ENCODE measurements around the gene PTPRK. TPM values are rescaled to one million over a fixed set of nuclear protein-coding genes. Genes with fewer than 3 reads are reported as not detected.
A peak's percentile ranks its signal among the peaks of the same experiment; 100 is the strongest.

PTPRK gene
- total and polyA plus RNA-seq, 12 donors, result 7.5 to 47.7 (median 35.7) TPM

DNA sequence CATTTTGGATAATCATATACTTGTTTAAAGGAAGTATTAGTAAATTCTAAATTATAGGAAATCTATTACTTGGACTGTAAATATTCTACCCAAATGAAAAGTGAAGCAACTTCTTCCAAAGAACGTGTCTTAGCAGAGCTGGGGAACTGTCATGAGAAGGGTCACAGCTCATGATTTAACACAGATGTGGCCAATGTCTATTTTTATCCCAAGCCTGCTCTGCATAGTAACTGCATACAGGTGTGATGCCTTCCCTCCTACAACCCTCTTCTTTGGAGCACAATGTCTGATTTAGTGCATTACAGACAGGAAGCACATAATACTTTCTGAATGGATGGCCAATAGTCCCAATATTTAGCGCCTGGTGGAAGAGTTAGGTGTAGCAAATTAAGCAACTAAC, 480.9 kb downstream of the PTPRK start:
- 55 to 68% methylated on average over 2 of the region's 2 CpGs for WGBS, 2 donors
- no peak overlapping the region for H3K4me3 ChIP-seq
- ATAC-seq (peak in 7 of 8 donors; percentile 67 to 91 (median 85)), DNase-seq (no peak)
- no peaks in the 10 kb centered on the region for H3K36me3 ChIP-seq
- no peak overlapping the region for H3K27ac ChIP-seq
- intact Hi-C loops (cut with DNase I), result no loop called here
- peaks cover 0 to 15% (median 7%) of the 10 kb centered on the region in 9 donors for H3K4me1 ChIP-seq
- peaks cover 0 to 9% (median 0%) of the 10 kb centered on the region in 11 donors for H3K9me3 ChIP-seq
- TF ChIP-seq, protein P1, sequence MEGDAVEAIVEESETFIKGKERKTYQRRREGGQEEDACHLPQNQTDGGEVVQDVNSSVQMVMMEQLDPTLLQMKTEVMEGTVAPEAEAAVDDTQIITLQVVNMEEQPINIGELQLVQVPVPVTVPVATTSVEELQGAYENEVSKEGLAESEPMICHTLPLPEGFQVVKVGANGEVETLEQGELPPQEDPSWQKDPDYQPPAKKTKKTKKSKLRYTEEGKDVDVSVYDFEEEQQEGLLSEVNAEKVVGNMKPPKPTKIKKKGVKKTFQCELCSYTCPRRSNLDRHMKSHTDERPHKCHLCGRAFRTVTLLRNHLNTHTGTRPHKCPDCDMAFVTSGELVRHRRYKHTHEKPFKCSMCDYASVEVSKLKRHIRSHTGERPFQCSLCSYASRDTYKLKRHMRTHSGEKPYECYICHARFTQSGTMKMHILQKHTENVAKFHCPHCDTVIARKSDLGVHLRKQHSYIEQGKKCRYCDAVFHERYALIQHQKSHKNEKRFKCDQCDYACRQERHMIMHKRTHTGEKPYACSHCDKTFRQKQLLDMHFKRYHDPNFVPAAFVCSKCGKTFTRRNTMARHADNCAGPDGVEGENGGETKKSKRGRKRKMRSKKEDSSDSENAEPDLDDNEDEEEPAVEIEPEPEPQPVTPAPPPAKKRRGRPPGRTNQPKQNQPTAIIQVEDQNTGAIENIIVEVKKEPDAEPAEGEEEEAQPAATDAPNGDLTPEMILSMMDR (IDR thresholded peaks at IDR 0.05), result no peak
- no peaks in the 10 kb centered on the region for H3K27me3 ChIP-seq

DNA sequence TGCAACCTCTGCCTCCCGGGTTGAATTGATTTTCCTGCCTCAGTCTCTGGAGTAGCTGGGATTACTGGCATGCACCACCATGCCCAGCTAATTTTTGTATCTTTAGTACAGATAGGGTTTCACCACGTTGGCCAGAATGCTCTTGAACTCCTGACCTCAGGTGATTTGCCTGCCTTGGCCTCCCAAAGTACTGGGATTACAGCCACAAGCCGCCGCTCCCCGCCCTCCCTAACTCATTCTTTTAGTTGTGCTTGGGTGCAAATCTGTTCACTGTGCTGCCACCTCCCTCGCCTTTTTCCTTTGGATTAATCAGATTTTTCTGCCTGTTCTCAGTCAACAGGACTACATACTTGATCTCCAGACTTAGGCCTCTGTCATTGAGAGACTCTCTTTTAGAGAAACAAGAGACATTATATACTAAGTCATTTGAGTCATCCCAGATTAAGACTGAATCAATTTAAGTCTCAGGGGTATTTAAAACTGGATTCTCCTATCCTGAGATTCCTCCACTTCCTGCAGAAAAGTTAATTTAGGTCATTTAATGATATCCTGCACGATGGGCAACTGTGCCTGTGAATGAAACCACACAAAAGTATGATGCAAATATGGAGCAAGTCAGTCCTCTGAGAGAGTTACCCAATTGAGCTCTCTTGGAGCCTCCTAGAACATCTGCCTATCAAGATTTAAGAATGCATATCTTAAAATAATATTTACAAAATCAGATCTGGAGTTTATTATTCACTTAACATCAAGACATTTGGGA, 483.4 kb downstream of the PTPRK start:
- H3K4me1 ChIP-seq, result peaks cover 0 to 15% (median 7%) of the 10 kb centered on the region in 9 donors
- intact Hi-C loops (cut with DNase I), result no loop called here
- no peak for DNase-seq
- H3K4me3 ChIP-seq, result no peak overlapping the region
- WGBS, 2 donors, result 82 to 86% methylated on average over 7 of the region's 7 CpGs
- peaks cover 0 to 4% (median 0%) of the 10 kb centered on the region in 9 donors for H3K36me3 ChIP-seq
- no peak for ATAC-seq
- H3K27ac ChIP-seq, result no peak overlapping the region
- H3K9me3 ChIP-seq, result peaks cover 0 to under 1% (median 0%) of the 10 kb centered on the region in 11 donors
- TF ChIP-seq, protein P1 (IDR thresholded peaks at IDR 0.05), result no peak
- no peaks in the 10 kb centered on the region for H3K27me3 ChIP-seq

DNA sequence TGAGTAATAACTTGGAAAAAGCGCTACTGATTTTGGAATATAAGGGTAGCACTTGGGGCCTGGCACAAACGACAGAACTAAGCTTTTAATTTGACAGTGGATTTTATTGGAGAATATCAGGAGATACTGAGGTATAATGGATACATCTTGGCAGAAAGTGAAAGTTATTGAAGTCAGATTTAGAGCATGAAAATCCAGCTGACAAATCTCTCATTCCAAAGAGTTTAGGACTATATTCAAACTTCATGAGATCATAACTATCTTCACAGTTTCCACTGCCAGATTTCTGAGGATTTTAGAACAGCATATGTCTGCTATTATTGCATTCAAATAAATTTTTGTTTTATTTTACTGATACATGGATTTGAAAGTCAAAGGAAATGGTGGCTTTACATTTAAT, 487.2 kb downstream of the PTPRK start:
- H3K4me3 ChIP-seq, result no peak overlapping the region
- H3K9me3 ChIP-seq, result no peaks in the 10 kb centered on the region
- H3K27me3 ChIP-seq, result no peaks in the 10 kb centered on the region
- intact Hi-C loops (cut with DNase I), result no loop called here
- DNase-seq (no peak), ATAC-seq (no peak)
- TF ChIP-seq, protein P1 (IDR thresholded peaks at IDR 0.05), result no peak
- H3K4me1 ChIP-seq, result peaks cover 0 to 7% (median 0%) of the 10 kb centered on the region in 9 donors
- 81 to 85% methylated on average over 2 of the region's 2 CpGs for WGBS, 2 donors
- peaks cover 0 to 6% (median 0%) of the 10 kb centered on the region in 9 donors for H3K36me3 ChIP-seq
- H3K27ac ChIP-seq, result no peak overlapping the region

DNA sequence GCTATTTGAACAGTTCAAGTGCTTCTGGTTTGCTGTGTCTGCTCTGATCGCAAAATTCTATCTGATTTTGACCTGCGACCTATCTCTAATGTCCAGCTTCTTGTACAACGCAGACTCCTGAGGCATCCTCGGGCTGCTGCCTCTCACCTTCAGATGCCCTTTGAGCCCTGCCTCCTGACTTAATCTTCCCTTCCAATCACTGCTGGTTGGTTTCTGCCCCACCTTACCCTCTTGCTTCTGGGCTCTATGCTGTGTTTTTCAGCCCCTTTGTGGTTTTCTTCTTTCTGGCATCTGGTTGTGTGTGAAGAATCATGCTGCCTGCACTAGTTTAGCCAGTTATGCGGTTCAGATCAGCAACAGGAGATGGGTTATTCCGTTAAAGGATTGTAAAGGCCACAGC, 488.4 kb downstream of the PTPRK start:
- Histone ChIP-seq H3K36me3 (peaks cover 0 to 6% (median 0%) of the 10 kb centered on the region in 9 donors), H3K9me3 (no peaks in the 10 kb centered on the region), H3K4me1 (peaks cover 0 to 7% (median 0%) of the 10 kb centered on the region in 9 donors), H3K27ac (no peak overlapping the region), H3K27me3 (no peaks in the 10 kb centered on the region), H3K4me3 (no peak overlapping the region)
- TF ChIP-seq, protein P1 (IDR thresholded peaks at IDR 0.05), result no peak
- 77 to 86% methylated on average over 6 of the region's 6 CpGs for WGBS, 2 donors
- ATAC-seq, result no peak
- no peak for DNase-seq
- intact Hi-C loops (cut with DNase I), result no loop called here
